HG02610 (cell line): ENCODE results near the gene PLPP3.

Experiments
- ATAC-seq: cut with Tn5 transposase; IDR thresholded peaks from one replicate; pipeline ENCODE4 v1.9.1; 2021; ENCODE audit warnings: mild to moderate bottlenecking, moderate library complexity; ENCODE audit not compliant: unreplicated experiment

PLPP3 gene

DNA sequence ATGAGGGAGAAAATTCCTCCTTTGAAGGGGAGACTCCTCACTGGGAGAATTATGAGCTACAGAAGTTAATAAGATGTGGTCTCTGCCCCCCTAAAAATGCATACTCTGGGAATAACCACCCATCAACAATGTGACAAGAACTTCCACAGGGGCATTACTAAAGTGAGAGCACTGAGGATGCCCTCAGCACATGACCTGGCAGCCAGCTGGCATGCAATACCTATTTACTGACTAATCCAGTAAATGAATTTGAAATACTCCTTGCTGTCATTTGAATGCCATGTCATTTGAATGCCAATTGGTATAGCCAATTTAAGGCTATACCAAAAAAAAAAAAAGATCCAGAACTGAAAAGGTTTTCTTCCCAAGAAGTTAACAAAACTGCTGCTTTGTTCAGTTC, 30.8 kb downstream of the PLPP3 start:
- no peak for ATAC-seq

DNA sequence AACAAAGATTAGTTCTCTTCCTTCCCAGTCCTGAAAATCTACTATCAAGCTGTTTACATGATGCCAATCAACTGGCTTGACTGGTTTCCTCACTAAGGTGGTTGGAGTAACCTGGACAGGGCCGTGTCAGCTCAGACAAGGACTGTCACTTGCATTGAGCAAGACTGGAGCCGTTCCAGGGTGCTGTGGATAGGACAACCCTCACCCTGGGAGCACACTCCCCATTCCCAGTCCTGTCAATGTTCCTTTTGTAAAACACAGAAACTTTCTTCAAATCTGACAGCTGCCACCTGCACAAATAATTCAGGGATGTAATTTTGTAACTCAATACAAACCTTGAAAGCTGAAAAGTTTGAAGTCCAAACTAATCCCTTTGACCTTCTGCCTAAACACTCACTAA, 31.4 kb downstream of the PLPP3 start:
- ATAC-seq: no peak

DNA sequence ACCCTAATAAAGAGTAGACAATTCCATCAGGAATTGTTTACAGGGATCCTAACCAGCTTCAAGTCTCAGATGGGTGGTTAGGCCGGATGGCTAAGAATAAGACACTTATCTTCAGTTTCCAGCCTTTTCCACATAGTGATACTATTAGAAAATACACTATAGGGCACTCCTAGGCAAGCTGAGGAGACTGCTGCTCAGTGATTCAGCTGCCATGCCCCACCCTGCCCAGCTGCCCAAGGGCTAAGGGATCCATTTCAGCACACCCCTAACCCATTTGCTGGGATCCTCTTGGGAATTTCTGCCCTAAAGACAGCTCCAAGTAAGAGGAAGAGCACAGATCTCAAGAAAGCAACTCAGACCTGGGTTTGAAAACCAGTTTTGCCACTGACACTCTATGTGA, 31.9 kb downstream of the PLPP3 start:
- ATAC-seq: no peak

DNA sequence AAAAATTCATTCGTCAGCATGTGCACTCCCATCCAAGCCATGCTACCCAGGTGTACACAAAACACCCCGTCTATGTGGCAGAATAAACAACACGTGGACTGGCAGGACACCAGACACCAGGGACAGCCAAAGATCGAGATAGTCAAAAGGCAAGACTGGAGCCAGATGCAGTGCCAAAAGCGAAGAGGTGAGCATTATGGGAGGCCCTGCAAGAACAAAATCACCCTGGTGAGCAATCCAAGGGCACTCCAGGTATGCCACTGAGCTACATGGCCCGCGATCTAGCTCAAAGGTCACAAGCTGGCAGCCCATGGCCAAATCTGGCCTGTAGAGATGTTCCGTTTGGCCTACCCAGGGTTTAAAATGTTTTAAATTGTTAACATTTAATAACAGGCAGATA, 33.7 kb downstream of the PLPP3 start:
- no peak for ATAC-seq

DNA sequence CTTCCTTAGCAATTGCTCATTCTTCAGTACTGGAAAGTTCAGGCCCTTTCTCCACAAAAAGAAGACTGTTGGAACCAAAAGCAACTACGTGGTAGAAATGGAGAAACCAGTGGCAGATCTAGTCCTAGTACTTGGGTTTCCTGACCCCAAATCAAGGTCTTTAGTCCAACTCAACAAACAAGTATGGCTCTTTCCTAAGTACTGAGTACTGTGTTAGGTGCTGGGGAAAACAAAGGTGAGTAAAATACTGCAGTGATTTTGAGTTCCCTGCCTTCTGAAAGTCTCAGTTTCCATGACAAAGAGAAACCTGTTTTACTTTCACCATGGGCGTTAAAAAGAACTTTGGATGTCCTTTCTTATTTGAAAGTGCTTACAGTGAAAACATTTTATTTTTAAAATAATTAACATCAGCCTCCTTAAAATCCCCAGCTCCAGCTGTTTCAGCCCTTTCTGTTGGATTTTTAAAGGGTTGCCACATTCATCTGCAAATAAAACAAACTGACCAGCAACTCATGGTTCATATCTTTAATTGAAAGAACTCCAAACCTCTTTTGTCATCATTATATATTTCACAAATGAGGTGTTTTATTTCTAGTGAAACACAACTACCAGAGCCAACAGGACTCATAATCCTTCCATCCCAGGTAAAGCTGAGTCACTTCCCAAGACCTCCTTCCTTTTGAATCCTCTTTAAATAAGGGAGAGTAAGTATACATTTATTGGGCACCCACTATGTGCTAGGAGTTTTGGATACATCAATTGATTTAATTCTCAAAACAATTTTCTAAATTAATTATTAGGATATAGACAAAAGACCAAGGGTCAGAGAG, 35.4 kb downstream of the PLPP3 start:
- ATAC-seq: no peak

DNA sequence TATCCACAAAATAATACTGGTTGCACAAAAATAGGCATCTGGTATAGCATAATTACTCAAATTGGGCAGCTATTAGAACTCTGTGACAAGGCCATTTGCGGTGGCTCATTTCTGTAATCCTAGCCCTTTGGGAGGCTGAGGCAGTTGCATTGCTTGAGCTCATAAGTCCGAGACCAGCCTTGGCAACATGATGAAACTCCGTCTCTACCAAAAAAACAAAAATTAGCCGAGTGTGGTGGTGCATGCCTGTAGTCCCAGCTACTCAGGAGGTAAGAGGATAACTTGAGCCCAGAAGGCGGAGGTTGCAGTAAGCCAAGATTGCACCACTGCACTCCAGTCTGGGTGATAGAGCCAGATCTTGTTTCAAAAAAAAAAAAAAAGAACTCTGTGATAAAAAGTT, 36.7 kb downstream of the PLPP3 start:
- no peak for ATAC-seq

DNA sequence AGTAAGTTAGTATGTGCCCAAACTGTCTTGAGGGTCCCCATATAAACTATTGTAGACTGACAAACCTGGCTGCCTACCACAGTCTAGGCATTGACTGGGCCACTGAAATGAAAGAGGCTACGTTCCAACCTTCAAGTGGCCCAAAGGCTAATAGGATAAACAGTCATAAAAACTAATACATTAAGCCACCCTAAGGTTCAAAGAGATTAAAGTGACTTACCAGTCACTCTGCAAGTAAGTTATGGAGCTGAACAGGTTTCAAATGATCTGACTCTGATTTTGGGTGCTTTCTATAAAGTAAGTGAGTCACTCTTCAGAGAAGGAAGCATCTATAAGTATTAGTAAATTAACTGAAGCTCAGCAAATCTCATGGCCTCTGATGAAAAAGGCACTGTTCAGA, 38.0 kb downstream of the PLPP3 start:
- ATAC-seq: no peak

DNA sequence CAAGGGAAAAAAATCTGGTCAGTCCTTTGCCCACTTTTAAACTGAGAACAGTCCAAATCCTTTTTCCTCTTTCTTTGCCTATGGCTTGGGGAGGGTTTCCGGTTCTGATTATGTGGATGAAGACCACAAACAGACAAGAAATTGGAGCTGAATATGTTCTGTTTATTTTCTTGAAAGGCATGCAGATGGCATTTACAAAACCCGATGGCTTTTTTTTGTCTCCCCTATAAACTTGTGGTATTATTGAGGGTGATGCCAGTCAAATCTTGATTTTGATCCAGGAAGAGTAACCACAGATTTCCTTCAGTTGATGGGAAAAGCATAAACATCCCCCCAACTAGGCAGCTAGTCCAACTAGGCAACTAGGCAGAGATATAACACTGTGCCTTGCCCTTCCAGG, 38.9 kb downstream of the PLPP3 start:
- ATAC-seq: no peak

DNA sequence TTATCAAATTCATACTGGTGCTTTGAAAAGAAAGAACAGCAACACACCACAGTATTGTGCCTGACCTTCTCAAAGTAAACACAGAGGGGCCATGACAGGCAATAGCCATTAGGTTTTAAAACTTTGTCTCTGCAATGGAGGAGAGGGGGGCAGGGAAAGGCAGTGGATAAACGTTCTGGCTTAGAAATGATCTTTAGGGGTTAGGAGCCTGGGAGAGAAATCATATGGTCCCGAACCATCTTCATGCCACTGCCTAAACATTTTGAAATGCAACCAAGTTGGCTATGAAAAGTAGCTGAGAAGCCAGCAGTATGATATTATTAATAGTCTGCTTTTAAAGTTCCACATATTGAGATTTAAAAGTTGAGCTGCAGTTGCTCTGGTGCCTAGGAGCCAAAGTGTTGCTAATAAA, 39.8 kb downstream of the PLPP3 start:
- ATAC-seq: no peak

DNA sequence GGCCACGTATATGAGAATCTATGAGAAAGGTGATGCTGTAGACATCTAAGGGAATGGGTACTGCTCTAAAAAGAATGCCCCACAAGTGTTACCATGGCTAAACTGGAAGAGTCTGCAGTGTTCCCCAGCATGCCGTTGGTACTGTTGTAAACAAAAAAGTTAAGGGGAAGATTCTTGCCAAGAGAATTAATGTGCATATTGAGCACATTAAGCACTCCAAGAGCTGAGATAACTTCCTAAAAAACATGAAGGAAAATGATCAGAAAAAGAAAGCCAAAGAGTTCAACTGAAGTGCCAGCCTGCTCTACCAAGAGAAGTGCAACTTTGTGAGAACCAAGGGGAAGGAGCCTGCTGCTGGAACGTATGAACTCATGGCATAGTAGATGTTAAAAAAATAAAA, 40.8 kb downstream of the PLPP3 start:
- ATAC-seq: no peak

DNA sequence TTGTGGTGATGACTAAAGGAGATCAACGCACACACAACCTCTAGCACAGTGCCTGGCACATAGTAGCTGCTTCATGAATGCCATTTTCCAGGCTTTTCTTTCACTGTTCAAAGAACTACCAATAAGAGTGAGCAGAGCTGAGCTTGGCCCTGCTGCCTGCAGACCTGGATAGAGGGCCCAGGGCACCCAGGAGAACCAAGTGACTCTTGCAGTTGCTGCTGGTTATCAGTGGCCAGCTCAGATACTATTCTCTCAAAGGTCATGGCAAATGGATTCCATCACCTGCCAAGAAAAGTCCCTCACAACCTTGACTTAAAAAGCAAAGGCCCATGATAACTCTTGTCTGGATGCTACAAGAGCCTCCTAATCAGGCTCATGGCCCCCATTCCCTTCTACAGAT, 41.7 kb downstream of the PLPP3 start:
- no peak for ATAC-seq

DNA sequence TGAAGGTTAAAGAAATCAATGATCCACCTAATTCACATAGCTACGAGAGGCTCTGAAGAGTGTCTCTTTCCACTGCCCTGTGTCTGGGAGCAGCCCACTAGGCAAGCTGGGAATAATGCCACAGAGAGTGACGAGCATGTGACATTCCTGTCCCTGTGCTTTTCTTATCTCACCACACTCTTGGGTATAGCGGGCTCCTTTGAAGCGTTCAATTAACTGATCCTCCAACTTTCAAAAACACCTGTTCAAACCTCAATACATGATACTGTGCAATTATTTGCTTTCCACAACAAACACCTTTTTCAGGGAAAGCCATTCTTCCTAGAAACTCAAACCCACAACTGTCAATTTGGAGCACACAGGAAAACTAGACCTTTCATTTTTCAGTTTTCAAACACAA, 43.4 kb downstream of the PLPP3 start:
- ATAC-seq: no peak

DNA sequence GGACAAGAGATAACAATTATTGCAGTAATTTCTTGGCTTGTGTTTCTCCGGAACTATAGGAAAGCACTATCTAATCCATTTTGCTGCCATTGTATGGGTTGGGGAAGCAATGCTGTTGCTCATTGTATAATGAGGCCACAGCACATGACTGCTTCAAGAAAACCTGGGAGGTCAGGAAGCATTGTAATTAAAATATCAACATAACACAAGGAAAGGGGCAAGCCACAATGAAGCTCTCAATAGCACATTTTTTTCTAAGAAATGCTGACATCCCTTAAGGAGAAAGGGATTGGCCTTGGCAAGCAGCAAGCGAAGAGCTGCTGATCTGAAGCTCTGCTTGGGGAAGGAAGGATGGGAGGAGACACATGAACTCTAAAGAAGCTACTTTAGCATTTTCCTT, 44.0 kb downstream of the PLPP3 start:
- no peak for ATAC-seq

DNA sequence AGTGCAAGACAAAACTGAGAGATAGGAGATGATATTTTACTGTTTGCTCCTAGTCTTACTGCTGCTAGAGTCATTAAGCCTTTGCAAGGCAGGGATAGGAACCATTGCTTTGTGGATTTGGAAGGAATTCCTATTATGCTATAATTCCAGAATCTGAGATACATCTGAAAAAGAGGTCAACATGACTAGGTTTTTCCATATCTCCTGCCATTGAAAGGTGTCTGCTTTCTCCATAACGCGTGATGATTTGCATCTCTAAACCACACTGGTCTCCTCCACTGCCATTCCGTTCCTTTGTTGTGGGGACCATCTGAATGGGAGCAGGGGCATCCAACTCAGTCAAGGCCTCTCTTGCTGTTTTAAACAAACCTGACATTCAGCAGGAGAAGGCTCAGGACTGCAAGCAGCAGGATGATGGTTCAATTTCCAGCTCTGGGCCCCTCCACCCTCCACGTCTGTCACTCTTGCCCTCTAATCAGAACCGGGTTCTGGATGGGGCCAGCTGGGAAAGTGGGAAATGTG, 45.2 kb downstream of the PLPP3 start:
- ATAC-seq: peak; percentile 5

DNA sequence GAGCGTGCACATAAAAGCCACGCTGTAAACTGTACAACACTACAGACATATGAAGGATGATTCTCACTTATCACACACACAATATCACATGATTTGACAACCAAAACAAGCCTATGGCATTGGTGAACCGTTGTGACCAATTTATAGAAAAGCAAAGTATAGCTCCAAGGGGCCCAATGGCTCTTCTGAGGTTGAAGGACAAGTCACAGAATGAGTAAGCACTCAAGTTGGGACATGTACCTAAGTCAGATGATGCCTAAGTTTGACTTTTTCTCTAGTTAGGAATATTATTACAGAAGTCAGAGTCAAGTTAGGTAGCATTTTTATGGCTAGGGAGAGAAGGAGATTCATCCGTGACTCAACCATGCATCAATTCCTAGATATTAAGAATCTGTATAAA, 45.7 kb downstream of the PLPP3 start:
- peak; percentile 71 for ATAC-seq

DNA sequence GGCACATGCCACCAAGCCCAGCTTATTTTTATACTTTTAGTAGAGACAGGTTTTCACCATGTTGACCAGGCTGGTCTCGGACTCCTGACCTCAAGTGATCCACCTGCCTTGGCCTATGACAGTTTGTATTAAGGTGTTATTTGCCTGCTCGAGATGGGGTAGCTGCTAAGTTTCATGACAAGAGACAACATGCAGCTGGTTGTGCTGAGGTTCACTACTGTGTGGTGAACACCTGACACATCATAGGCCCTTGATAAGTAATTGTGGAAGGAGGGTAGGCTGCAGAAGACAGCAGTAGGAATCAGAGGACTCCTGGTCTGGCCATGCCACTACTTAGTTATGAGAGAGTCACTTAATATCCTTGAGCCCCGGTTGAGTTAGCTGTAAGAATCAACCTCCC, 46.2 kb downstream of the PLPP3 start:
- peak; percentile 22 for ATAC-seq

DNA sequence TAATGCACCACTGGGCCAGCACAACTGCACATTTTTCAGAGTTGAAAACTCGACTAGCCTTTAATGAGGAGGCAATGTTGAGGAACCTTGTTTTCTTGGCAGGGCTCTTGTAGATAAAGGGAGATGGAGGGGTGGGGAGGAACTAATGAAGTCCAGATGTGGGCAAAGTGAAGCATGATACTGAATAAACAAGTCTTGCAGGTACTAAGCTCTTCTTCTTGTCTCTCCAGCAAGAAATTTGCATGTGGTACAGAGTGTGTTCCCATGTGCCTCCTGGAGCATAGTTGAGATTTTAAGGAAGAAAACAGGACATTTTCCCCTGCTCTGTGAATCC, 47.0 kb downstream of the PLPP3 start:
- ATAC-seq: no peak

DNA sequence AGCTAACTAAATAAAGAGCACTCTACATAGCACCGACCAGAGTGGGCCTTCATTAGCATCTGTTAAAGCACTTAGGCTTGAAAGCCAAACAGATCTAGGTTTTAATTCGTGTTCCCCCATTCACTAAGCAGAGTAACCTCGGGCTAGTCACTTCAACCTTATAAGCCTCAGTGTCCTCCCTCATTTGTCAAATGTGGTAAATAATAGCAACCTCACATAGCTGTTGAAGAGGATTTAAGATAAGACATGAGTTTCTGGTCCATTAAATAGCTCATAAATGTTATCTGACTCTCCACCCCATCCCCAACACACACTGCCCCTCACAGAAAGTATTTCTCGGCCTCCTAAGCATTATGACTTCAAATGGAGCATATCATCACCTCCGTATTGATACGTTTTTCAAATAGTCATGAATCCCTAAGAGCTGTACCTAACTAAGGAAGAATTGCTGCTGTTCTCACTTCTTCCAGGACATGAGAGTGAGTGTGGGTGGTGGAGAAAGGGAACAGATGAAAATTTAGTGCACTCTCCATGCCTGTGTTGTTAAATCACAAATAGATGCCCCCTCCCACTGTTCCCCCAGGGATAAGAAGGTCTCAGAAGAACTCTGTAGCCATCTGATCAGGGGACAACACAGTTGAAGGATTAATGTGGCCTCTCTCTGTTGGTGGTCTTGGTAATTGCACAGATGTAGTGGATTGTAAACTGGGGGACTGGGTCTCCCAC, 47.6 kb downstream of the PLPP3 start:
- ATAC-seq: no peak

DNA sequence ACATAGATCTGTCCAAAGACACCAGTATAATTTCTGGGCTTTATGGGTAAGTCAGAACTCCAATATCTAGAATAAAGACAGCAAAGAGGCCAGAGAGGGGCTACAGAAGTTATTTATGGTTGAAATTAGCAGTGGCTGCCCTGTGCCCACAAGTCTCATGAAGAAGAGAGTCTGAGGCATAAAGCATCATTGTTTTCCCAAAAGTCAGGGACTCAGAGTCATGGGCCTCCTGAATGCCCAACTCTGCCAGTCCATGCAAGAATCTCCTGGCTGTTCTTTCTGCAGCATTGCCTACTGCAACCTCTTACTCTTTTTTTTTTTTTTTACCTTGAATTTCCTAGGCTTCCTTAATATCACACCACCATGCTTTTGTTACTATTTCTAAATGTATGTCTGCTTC, 49.6 kb downstream of the PLPP3 start:
- no peak for ATAC-seq

DNA sequence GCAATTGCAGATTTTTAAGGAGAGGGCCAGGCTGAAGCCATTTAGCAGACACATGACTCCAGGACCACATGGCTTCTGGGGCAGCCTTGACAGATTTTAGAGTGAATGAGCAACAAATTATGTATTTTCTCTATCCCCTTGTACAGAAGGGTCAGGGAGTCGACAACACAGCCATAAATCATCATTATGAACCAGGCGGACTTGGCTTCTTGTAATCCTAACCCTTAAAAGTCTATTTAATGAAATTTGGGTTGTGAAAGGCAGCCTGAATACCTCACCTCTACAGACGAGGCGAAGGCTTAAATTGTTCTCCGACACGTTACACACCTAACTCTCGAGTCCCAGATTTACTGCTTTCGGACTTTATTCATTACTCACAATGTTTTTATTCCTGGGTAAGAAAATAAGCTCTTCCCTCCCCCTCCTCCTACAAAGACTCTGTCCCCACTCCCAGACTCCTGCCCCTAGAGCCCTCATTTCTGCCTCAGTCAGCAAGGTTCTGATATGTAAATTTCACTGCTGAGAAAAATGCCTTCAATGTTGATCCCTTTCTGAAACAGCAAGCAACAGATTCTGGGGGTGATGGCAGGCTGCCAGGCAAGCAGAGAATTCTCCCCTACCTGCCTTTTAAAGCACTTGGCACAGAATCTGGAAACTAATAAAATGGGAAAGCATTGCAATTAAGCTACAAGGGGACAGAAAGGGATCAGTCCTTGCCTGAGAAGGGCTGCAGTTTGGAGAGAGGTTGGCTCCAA, 51.6 kb downstream of the PLPP3 start:
- no peak for ATAC-seq

DNA sequence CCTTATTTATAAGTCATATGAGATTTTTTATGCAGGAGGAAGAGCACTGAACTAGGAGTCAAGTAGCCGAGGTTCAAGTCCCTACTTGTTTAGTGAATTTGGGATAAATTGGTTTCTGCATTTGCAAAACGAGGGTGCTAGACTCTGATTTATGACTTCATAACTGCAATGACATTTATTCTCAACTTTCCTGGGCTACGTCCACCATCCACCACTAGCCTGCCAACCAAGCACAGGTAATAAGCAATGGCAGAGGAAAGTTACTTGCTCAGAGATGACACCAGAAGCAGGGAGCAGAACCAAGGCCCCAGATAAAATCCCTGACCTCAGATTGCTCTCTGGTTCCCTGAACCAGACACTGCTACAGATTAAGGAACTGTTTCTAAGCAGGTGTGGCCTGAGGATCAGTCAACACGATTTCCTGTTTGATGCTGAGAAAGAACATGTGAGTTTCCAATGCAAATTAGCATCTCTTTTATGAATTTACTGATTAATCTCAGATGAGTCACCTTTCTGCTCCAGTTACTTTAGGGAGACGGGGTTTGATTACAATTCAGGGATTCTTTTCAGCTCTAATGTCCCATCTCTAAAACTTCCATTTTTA, 52.7 kb downstream of the PLPP3 start:
- ATAC-seq: peak; percentile 74
